Erythroblast (primary cell): ENCODE results near the gene CABP4.

Experiments used
- GATA1 ChIP-seq: IDR thresholded peaks from 2 replicates; pipeline ENCODE4 v1.6.1; 2011; ENCODE audit warnings: low read depth, mild to moderate bottlenecking, control low read depth, low read length, moderate library complexity
- POLR2A ChIP-seq: IDR thresholded peaks from 2 replicates; pipeline ENCODE4 v1.6.1; 2011; ENCODE audit warnings: mild to moderate bottlenecking, low read length

DNA sequence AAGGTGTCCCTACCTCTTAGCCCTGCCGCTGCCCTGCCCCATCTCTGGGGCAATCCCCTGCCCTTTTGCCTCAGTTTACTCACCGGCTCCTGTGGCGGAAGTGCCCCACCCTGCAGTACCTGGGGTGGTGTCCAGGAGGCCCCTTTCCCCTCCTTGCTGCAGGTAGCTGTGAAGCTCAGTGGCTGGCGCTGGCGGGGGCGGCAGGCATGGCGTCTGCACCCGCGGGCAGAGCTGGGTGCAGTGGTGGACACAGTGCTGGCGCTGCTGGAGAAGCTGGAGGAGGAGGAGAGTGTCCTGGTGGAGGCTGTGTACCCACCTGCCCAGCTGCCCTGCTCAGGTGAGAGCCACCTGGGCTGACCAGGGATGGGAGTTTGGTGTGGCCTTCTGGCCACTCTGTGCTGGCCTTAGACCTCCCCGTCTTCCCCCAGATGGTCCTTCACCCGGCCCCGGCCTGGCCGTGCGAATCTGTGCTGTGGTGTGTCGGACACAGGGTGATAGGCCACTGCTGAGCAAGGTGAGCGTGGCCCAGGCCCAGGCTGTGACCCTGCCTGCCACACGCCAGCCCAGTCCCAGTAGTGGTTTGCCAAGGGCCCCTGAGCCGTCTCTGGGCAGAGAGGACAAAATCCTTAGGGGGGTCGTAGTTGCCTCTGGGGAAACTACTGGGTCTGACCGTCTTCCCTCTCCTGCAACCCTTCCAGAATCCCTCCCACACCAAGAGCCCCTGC is 35.7 kb upstream of the CABP4 start:
- TF ChIP-seq POLR2A: no peak
- no peak for TF ChIP-seq GATA1
